Stimulated activated CD8-positive, alpha-beta memory T cell treated with anti-CD3 and anti-CD28 coated beads, Interleukin-4, amount 100 ng/mL, for 48 hours (primary cell): ENCODE results near the gene LILRA5.
"Not testable (repeated sequence)": the region's sequence is repeated elsewhere in the genome, so short reads cannot be mapped to it uniquely, and the experiment has no call there.

Source experiments
- DNase-seq: peaks from one replicate; pipeline ENCODE4 v3.0.0-alpha.2; 2020

LILRA5 gene

GRCh38 chr19:54333586-54334298, 20.8 kb upstream of the LILRA5 start:
- DNase-seq, result no peak

- DNase-seq, result no peak
Measured at GRCh38 chr19:54332149-54332548, 19.2 kb upstream of the LILRA5 start.

GRCh38 chr19:54331626-54332025, 18.7 kb upstream of the LILRA5 start:
- DNase-seq, result no peak

GRCh38 chr19:54329476-54330165, 16.7 kb upstream of the LILRA5 start:
- DNase-seq, result no peak

- DNase-seq, result not testable (repeated sequence)
Measured at GRCh38 chr19:54328781-54329180, 15.8 kb upstream of the LILRA5 start.

- no peak for DNase-seq
Measured at GRCh38 chr19:54325631-54326030, 12.7 kb upstream of the LILRA5 start.

GRCh38 chr19:54325194-54325621, 12.2 kb upstream of the LILRA5 start:
- peak; percentile 61 for DNase-seq

- no peak for DNase-seq
Measured at GRCh38 chr19:54324071-54324470, 11.1 kb upstream of the LILRA5 start.

- DNase-seq, result not testable (repeated sequence)
Measured at GRCh38 chr19:54322934-54323333, 10.0 kb upstream of the LILRA5 start.

GRCh38 chr19:54322295-54322694, 9.3 kb upstream of the LILRA5 start:
- not testable (repeated sequence) for DNase-seq

- no peak for DNase-seq
Measured at GRCh38 chr19:54319892-54320670, 7.1 kb upstream of the LILRA5 start.

- DNase-seq, result no peak
Measured at GRCh38 chr19:54319049-54319448, 6.1 kb upstream of the LILRA5 start.

- no peak for DNase-seq
Measured at GRCh38 chr19:54317965-54318240, 4.9 kb upstream of the LILRA5 start.

GRCh38 chr19:54317108-54317964, 4.4 kb upstream of the LILRA5 start:
- DNase-seq, result no peak

GRCh38 chr19:54316746-54317107, 3.8 kb upstream of the LILRA5 start:
- DNase-seq, result no peak

- no peak for DNase-seq
Measured at GRCh38 chr19:54315956-54316355, 3.0 kb upstream of the LILRA5 start.

GRCh38 chr19:54312011-54312410, 955 bp downstream of the LILRA5 start:
- no peak for DNase-seq

GRCh38 chr19:54311486-54311885, 1.5 kb downstream of the LILRA5 start:
- no peak for DNase-seq

GRCh38 chr19:54310543-54310942, 2.4 kb downstream of the LILRA5 start:
- no peak for DNase-seq

- DNase-seq, result no peak
Measured at GRCh38 chr19:54309811-54310210, 3.2 kb downstream of the LILRA5 start.

GRCh38 chr19:54307389-54308020, 5.5 kb downstream of the LILRA5 start:
- no peak for DNase-seq

GRCh38 chr19:54305141-54305540, 7.8 kb downstream of the LILRA5 start:
- DNase-seq, result no peak

- DNase-seq, result no peak
Measured at GRCh38 chr19:54302257-54302656, 10.7 kb downstream of the LILRA5 start.
